HG03457 (cell line): Measurements from ENCODE around the gene ZNF275.
"Not testable (repeated sequence)": the region's sequence is repeated elsewhere in the genome, so short reads cannot be mapped to it uniquely, and the experiment has no call there.

Source experiments
- ATAC-seq: cut with Tn5 transposase; IDR thresholded peaks from one replicate; pipeline ENCODE4 v1.9.1; 2021; ENCODE audit warnings: moderate number of reproducible peaks; ENCODE audit not compliant: unreplicated experiment

The ZNF275 gene

DNA sequence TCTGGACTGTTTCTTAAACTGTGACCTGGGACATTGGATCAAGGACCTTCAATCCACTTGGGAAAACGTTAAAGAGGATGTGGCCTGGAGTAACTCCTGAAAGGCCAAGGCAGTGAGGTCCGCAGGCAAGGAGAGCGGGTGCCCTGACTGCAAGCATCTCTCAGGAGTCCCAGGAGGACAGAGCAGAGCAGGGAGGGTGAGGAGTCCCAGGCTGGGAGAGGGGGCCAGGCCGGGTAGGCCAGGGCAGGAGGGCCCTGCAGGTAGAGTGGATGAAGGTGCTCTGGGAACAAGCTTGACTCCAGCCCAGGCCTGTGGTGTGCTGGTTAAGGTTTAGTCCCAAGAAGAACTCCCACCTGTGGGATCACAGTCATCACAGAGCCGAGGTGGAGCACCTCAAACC lies 53.4 kb downstream of the ZNF275 start:
- no peak for ATAC-seq

DNA sequence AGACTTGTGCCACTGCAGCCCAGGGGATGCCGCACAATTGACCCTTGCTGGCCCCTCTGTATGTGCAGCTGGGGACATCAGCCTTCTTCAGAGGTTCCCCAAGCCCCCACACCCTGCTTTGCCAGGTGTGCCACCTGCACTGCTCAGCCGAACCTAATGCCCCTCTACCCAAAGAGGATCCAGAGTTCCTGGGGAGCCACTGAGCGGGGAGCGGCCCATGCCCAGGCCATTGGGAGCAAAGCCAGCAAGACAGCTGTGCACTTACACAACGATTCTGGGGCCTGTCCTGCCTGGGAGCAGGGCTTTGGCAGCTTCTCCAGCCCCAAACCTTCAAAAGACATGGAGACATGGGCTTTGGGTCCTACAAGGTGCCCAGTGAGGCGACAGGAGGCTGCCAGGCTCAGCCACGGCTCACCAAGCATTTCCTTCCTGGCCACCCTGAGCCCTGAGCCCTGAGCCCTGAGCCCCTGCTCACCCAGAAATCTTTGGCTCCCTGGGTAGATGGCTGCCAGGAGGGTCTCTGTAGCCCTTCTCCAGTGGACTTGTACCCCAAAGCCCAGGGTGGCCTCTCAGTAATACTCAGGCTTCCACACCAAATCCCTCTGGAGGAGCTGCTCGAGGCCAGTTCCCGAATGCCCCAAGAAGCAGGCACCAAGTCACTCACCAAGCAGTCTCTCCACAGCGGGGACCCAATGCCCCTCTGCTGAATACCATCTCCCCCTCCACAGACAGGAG lies 54.2 kb downstream of the ZNF275 start:
- ATAC-seq = no peak

DNA sequence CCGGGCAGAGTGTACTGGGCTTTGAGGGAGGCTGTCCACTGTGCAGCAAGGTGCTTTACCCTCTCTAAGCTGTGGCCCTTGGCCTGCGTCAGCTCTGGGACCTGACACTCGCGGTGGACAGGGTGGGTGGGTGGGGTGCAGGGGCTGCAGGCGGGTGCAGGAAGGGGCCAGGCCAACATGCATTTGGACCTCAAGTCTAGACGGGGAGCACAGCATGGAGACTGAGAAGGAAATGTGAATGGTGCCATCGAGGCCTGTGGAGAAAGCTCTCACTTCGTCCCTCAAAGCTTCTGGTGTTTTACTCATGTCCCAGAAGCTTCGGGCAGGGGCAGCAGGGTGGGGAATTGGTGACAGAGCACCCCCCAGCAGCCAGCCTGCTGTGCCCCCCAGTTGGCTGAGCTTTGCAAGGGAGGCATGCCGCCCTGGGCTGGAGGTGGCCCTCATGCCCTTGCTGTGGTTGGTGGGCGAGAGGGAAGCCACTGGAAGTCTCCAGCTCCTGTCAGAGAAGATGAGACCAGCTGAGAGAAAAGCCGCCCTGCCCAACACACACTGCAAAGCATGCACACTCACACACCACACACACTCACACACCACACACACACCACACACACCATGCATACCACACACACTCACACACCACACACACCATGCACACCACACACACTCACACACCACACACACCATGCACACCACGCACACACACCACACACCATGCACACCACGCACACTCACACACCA lies 54.9 kb downstream of the ZNF275 start:
- no peak for ATAC-seq

DNA sequence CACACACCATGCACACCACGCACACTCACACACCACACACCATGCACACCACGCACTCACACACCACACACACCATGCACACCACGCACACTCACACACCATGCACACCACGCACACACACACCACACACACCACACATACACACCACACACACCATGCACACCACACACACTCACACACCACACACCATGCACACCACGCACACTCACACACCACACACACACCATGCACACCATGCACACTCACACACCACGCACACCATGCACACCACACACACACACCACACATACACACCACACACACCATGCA lies 55.5 kb downstream of the ZNF275 start:
- not testable (repeated sequence) for ATAC-seq

GRCh38 chrX:153392642-153393321 lies 58.8 kb downstream of the ZNF275 start:
- ATAC-seq = no peak

- ATAC-seq = no peak
Observed at GRCh38 chrX:153394612-153395011, 60.7 kb downstream of the ZNF275 start.

GRCh38 chrX:153395613-153396319 lies 61.8 kb downstream of the ZNF275 start:
- ATAC-seq = no peak

- no peak for ATAC-seq
Observed at GRCh38 chrX:153396320-153397195, 62.6 kb downstream of the ZNF275 start.

- no peak for ATAC-seq
Observed at GRCh38 chrX:153397256-153397960, 63.5 kb downstream of the ZNF275 start.

- ATAC-seq = no peak
Observed at GRCh38 chrX:153398275-153398960, 64.5 kb downstream of the ZNF275 start.

- no peak for ATAC-seq
Observed at GRCh38 chrX:153400146-153401132, 66.5 kb downstream of the ZNF275 start.

DNA sequence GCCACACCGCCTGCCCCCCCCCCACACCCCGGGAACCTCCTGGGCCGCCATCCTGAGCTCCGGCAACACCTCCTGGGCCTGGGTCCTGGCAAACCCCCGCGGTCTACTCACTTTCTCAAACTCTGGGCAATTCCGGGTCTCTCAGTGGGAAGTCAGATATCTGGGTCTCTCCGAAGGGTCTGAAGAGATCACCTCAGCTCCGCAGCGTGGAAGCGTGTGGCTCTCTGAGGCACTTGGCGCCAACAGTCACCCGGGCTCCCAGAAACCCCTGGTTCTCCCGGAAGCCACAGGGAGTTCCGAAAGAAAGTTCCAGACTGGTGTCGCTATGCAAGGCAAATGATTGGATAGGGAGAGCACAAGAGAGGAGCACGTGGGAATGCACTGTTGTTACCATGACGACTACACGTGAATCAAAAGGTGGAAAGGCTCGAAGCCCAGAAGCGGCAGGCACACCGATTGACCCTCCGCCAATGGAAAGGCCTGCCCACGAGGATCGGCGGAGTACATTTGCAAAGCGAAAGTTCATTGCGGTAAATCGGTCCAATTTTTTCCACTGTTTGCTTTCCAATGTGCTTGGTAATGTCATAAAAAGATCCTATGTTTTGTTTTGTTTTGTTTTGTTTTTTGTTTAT lies 67.3 kb downstream of the ZNF275 start, which contains the start of gene PNMA6E:
Gene PNMA6E, minus strand, starts transcription at position 218 of the 632 bp plus-strand sequence. CDS start 2,501 bp downstream, outside the sequence.
- no peak for ATAC-seq
